GM21447 (cell line): ENCODE measurements around the gene SRY.
"Not testable (repeated sequence)": the region's sequence is repeated elsewhere in the genome, so short reads cannot be mapped to it uniquely, and the experiment has no call there.

Experiments used
- ATAC-seq: cut with Tn5 transposase; IDR thresholded peaks from one replicate; pipeline ENCODE4 v1.9.1; 2021; ENCODE audit not compliant: unreplicated experiment

The SRY gene

DNA sequence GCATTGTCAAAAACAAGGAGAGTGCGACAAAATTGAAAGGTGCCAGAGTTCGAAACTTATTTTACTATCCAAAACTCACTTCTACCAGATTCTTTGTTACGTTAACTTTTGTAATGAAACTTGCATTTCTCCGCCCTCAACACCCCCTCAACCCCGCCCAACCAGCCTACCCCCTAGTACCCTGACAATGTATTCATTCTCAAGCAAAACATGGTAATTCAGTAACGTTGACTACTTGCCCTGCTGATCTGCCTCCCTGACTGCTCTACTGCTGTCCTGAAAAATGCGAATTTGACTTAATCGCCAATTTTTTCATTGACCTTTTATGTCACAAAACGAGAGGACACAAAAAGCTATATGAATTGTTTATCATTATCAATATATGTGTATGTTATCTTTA lies at the start of gene SRY:
Gene SRY (minus strand): TSS at position 83 of the 400 bp plus-strand sequence. CDS start 79 bp downstream, at position 4.
- ATAC-seq = no peak

DNA sequence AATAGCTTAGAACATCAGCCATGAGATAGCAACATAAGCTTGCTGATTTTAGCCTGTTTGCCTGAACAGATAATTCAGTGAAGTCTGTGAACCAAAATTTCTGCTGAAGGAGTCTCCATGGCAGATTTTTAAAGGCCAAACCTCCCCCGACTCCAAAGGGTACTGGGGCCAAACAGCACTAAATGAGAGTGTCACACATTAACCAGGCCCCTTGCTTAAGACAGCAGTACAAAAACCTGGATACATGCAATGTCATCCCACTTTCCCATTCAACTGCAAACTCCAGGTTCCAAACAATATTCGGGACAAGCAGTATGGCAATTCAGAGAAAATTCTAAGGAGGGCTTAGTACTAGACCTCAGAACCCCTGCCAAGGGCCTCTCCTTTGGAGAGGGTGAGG lies 49.6 kb upstream of the SRY start:
- ATAC-seq = no peak

DNA sequence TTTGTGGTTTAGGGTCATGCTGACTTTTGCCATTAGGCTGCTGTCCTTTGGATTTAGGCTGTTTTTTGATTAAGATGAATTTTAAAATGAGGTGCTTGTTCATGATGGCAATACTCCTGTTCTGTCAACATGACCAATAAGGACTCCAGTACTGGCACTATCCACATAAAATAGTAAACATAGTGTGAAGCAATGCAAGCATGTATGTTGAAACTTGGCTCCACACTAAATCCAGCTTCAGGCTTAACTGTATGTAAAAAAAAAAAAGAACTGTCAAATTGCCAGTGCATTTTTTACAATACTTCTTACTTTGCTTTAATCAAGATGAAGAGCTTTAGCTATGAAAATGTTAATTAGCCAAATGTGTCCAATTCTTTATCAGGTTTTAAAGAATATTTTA lies 47.7 kb upstream of the SRY start:
- no peak for ATAC-seq

DNA sequence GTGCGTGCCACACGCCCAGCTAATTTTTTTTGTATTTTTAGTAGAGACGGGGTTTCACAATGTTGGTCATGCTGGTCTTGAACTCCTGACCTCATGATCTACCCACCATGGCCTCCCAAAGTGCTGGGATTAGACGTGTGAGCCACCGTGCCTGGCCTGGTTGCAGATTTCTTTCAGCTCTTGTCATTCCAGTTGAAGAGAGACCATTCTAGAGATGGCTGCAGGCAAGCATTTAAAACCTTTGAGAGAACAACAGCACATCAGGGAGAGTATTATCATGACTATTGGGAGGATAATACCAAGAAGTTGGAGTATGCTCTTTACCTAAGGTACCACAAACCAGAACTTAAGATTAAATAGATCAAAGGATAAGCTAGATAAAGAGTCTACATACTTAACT lies 41.0 kb upstream of the SRY start:
- ATAC-seq = no peak

DNA sequence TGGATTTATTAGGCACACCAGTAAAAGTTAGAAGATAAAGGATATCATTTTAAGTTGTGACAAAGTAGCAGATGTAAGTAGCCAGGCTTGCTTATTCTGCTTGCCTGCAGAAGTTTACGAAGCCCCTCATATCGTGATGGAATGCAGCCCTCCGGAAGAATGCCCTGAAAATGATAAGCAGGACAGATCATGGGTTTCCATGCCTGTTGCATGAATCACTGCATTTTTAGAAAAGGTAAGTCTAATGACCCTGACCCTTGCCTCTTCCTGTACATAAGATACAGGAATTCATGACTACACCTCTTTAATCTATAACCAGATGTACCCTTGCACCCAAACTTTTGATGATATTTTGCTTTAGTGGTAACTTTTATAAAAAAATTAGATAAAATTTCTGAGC lies 37.0 kb upstream of the SRY start:
- no peak for ATAC-seq

DNA sequence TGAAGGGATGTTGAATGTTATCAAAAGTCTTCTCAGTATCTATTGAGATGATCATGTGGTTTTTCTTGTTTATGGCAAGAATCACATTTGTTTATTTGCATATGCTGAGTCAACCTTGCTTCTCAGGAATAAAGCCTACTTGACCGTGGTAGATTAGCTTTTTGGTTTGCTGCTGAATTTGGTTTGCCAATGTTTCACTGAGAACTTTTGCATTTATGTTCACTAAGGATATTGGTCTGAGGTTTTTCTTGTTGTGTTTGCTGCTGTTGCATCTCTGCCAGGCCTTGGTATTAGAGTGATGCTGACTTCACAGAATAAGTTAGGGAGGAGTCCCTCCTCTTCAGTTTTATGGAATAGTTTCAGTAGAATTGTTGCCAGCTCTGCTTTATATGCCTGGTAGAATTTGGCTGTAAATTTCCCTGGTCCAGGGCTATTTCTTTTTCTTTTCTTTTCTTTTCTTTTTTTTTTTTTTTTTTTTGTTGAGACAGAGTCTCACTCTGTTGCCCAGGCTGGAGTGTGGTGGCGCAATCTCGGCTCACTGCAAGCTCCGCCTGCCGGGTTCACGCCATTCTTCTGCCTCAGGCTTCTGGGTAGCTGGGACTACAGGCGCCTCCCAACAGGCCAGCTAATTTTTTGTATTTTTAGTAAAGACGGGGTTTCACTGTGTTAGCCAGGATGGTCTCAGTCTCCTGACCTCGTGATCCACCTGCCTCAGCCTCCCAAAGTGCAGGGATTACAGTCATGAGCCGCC lies 29.8 kb upstream of the SRY start:
- not testable (repeated sequence) for ATAC-seq

DNA sequence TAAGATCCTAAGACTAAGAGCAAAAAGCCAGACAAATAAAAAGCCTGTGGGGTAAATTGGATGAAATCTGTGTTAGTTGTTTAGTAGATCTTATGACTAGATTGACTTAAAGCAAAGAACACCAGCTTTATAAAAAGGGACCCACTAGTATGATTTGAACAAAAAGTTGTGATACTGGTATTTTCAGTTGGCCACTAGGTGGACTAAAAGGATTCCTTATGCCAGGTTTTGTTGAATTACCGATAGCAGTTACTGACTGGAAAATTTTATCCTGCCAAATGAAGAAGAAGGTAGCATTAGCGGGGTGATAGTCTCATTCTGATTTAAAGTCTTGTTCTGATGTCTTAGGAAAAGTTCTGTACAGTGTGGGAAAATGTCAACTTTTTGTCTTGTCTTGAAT lies 12.8 kb upstream of the SRY start:
- no peak for ATAC-seq

DNA sequence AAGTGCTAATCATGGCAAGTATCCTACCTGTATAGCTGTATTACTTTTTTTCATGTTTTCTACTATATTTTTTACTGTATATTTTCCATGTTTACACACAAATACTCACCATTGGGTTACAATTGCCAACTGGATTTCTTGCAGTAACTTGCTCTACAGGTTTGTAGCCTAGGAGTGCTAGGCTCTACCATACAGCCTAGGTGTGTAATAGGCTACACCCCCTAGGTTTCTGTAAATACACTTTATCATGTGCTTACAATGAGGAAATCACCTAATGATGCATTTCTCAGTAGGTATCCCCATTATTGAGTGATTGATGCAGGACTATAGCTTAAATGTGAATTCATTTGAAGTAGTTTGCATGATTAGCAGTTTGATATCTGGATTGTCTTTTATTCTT lies 10.5 kb upstream of the SRY start:
- ATAC-seq = no peak

DNA sequence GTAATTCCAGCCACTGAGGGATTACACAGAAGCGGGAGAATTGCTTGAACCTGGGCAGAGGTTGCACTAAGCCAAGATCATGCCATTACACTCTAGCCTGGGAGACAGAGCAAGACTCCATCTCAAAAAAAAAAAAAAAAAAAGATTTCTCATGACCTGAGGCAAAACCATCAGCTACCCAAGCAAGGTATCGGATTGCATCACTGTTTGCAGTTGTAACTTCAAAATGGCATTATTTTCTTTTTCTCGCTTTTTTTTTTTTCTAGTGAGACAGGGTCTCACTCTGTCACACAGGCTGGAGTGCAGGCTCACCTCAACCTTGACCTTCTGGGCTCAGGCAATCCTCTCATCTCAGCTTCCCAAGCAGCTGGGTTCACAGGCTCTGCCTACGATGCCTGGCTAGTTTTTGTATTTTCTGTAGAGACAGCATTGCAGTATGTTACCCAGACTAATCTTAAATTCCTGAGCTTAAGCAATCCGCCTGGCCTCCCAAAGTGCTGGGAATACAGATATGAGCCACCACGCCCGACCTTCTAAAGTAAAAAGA lies 9.6 kb upstream of the SRY start:
- no peak for ATAC-seq

DNA sequence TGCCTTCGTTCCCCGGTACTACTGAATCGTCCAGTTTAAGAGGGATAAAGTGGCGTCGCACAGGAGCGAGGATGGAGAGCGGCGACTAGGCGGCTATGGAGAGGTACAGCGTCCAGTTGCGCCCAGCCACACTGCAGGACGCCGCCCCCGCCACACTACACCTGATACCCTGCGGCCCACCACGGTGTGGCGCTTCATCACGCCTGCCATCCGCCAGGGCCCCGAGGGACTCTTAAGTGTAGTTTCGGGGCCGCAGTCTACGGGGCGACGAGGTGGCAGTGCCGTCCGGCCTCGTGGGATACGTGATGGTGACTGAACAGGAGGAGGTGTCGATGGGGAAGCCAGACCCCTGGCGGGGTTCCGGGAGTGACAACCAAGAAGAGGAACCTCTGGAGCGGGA lies 2.3 kb upstream of the SRY start:
- no peak for ATAC-seq

DNA sequence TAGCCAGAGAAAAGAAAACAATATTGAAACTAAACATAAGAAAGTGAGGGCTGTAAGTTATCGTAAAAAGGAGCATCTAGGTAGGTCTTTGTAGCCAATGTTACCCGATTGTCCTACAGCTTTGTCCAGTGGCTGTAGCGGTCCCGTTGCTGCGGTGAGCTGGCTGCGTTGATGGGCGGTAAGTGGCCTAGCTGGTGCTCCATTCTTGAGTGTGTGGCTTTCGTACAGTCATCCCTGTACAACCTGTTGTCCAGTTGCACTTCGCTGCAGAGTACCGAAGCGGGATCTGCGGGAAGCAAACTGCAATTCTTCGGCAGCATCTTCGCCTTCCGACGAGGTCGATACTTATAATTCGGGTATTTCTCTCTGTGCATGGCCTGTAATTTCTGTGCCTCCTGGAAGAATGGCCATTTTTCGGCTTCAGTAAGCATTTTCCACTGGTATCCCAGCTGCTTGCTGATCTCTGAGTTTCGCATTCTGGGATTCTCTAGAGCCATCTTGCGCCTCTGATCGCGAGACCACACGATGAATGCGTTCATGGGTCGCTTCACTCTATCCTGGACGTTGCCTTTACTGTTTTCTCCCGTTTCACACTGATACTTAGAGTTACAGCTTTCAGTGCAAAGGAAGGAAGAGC lies 488 bp downstream of the SRY start:
- no peak for ATAC-seq
